Stimulated activated CD4-positive, alpha-beta T cell treated with anti-CD3 and anti-CD28 coated beads, Interleukin-1b, Interleukin-23, amount 100 ng/mL, for 48 hours (primary cell): ENCODE measurements around the gene NCDN.
"Not testable (repeated sequence)": the region's sequence is repeated elsewhere in the genome, so short reads cannot be mapped to it uniquely, and the experiment has no call there.

Experiments used
- DNase-seq: peaks from one replicate; pipeline ENCODE4 v3.0.0-alpha.2; 2020

NCDN gene

GRCh38 chr1:35572296-35572695 lies 14.7 kb downstream of the NCDN start:
- DNase-seq: no peak

GRCh38 chr1:35573198-35574124 lies 15.9 kb downstream of the NCDN start, which contains the start of gene TFAP2E:
Gene TFAP2E, plus strand, starts transcription at chr1:35573314. Its CDS starts 264 bp downstream, at chr1:35573578.
- no peak for DNase-seq

- DNase-seq: no peak
These were observed 16.6 kb downstream of the NCDN start for GRCh38 chr1:35574125-35574654.

- DNase-seq: no peak
These were observed 17.2 kb downstream of the NCDN start for GRCh38 chr1:35574655-35575415.

- no peak for DNase-seq
These were observed 17.9 kb downstream of the NCDN start for GRCh38 chr1:35575416-35575958.

- DNase-seq: no peak
These were observed 18.6 kb downstream of the NCDN start for GRCh38 chr1:35576061-35576765.

GRCh38 chr1:35576766-35577070 lies 19.1 kb downstream of the NCDN start:
- DNase-seq: not testable (repeated sequence)

GRCh38 chr1:35577071-35577998 lies 19.7 kb downstream of the NCDN start:
- peak; percentile 58 for DNase-seq

- no peak for DNase-seq
These were observed 23.4 kb downstream of the NCDN start for GRCh38 chr1:35580949-35581388.

- not testable (repeated sequence) for DNase-seq
These were observed 24.0 kb downstream of the NCDN start for GRCh38 chr1:35581621-35582020.

- no peak for DNase-seq
These were observed 27.7 kb downstream of the NCDN start for GRCh38 chr1:35585281-35585680.

- DNase-seq: not testable (repeated sequence)
These were observed 28.2 kb downstream of the NCDN start for GRCh38 chr1:35585805-35586204.

- no peak for DNase-seq
These were observed 29.2 kb downstream of the NCDN start for GRCh38 chr1:35586808-35587207.

- no peak for DNase-seq
These were observed 30.1 kb downstream of the NCDN start for GRCh38 chr1:35587736-35588135.

GRCh38 chr1:35588197-35588910 lies 30.8 kb downstream of the NCDN start:
- DNase-seq: no peak

- no peak for DNase-seq
These were observed 32.2 kb downstream of the NCDN start for GRCh38 chr1:35589516-35590427.

- no peak for DNase-seq
These were observed 33.0 kb downstream of the NCDN start for GRCh38 chr1:35590476-35591040.

GRCh38 chr1:35591211-35591610 lies 33.6 kb downstream of the NCDN start:
- DNase-seq: no peak
